K562 (cell line): ENCODE data around the gene COX4I2. TPM values are rescaled to one million over a fixed set of nuclear protein-coding genes. Genes with fewer than 3 reads are reported as not detected.
A peak's percentile ranks its signal among the peaks of the same experiment; 100 is the strongest.

Experiments
- CHD4 ChIP-seq: fragments of 200-600 bp; sonication (generic); IDR thresholded peaks from 3 replicates; pipeline ENCODE4 v1.6.1; 2012; ENCODE audit warnings: low read depth, mild to moderate bottlenecking, mixed read lengths, low read length, inconsistent platforms; ENCODE audit not compliant: insufficient read depth, insufficient replicate concordance, poor library complexity, severe bottlenecking
- CSDE1 ChIP-seq, 2 experiments: fragments of 450-650 bp; IDR thresholded peaks; 2 replicates each; pipeline ENCODE4 v1.6.1; 2016; ENCODE audit warnings: mild to moderate bottlenecking in 1 of 2
- ERF ChIP-seq: fragments of 450-650 bp; formaldehyde crosslinking; IDR thresholded peaks from 2 replicates; pipeline ENCODE4 v1.4.0; 2020; ENCODE audit warnings: mild to moderate bottlenecking, mixed read lengths
- HOMEZ ChIP-seq: fragments of 250-450 bp; sonication (Bioruptor Pico); IDR thresholded peaks from 2 replicates; pipeline ENCODE4 v1.4.0; 2020; ENCODE audit warnings: mild to moderate bottlenecking, moderate library complexity
- RBM25 ChIP-seq: fragments of 200-400 bp; formaldehyde crosslinking; IDR thresholded peaks from 2 replicates; pipeline ENCODE4 v1.6.1; 2018; ENCODE audit warnings: low read length, low read depth, moderate library complexity; ENCODE audit not compliant: severe bottlenecking
- RERE ChIP-seq: sonication (generic); formaldehyde crosslinking; IDR thresholded peaks from 2 replicates; pipeline ENCODE4 v1.8.0; 2023; ENCODE audit warnings: missing genetic modification reagents, mild to moderate bottlenecking, borderline replicate concordance
- RFX1 ChIP-seq: fragments of 450-650 bp; IDR thresholded peaks from 2 replicates; pipeline ENCODE4 v1.6.1; 2016; ENCODE audit warnings: mild to moderate bottlenecking, moderate library complexity
- SFPQ ChIP-seq: fragments of 200-400 bp; formaldehyde crosslinking; IDR thresholded peaks from 2 replicates; pipeline ENCODE4 v1.6.1; 2017; ENCODE audit warnings: mild to moderate bottlenecking, low read depth, low read length, moderate library complexity
- SMARCA5 ChIP-seq: fragments of 450-650 bp; IDR thresholded peaks from 2 replicates; pipeline ENCODE4 v1.6.1; 2016
- SRSF1 ChIP-seq: fragments of 200-400 bp; formaldehyde crosslinking; IDR thresholded peaks from 2 replicates; pipeline ENCODE4 v1.6.1; 2017; ENCODE audit warnings: mild to moderate bottlenecking, low read depth, low read length, moderate library complexity
- TBL1XR1 ChIP-seq, 2 experiments: IDR thresholded peaks; 2 replicates each; pipeline ENCODE4 v1.6.1; 2012; ENCODE audit warnings: improper control_type of control experiment in 2 of 2, low read length in 2 of 2, mild to moderate bottlenecking in 1 of 2
- TRIM24 ChIP-seq, 2 experiments: fragments of 450-650 bp; IDR thresholded peaks; 2 replicates each; pipeline ENCODE4 v1.6.1; 2016
- XRCC5 ChIP-seq: fragments of 200-400 bp; formaldehyde crosslinking; IDR thresholded peaks from 2 replicates; pipeline ENCODE4 v1.6.1; 2017; ENCODE audit warnings: low read depth, mild to moderate bottlenecking, low read length
- ZNF263 ChIP-seq: sonication (generic); formaldehyde crosslinking; IDR thresholded peaks from 2 replicates; pipeline ENCODE4 v1.8.0; 2022; ENCODE audit warnings: mild to moderate bottlenecking, missing genetic modification reagents, borderline replicate concordance
- ZNF445 ChIP-seq: fragments of 250-450 bp; sonication (Bioruptor Pico); IDR thresholded peaks from 2 replicates; pipeline ENCODE4 v1.4.0; 2020; ENCODE audit warnings: low read depth, mild to moderate bottlenecking, moderate library complexity
- ZNF655 ChIP-seq: fragments of 250-450 bp; sonication (Bioruptor Pico); IDR thresholded peaks from 2 replicates; pipeline ENCODE4 v1.5.0; 2021
- ZNF668 ChIP-seq: fragments of 250-450 bp; sonication (Bioruptor Pico); IDR thresholded peaks from 2 replicates; pipeline ENCODE4 v1.8.0; 2022; ENCODE audit warnings: mild to moderate bottlenecking, inconsistent platforms
- polyA plus RNA-seq, 8 experiments: library from polyadenylated mRNA; depleted of rRNA in 4 of 8; stranded (reverse) in 5 of 8; unstranded in 3 of 8; fragments of >200 nt; fragmentation: Nextera tagmentation in 2 of 8; fragmentation: Illumina TruSeq in 1 of 8; extraction: Ambion mirVana in 2 of 8; extraction: Trizol in 1 of 8; gene quantifications; 2 replicates each; pipeline versions ENCODE4 v1.2.1 to v1.2.3, GENCODE V29; 2011 to 2014; ENCODE audit warnings: inconsistent platforms in 1 of 8, missing spikeins in 1 of 8
- total RNA-seq, 7 experiments: library from RNA; depleted of rRNA in 6 of 7; stranded (reverse); fragments of >200 nt in 6 of 7; fragmentation: Illumina TruSeq in 2 of 7; extraction: Trizol in 2 of 7; gene quantifications; 2 replicates each; pipeline versions ENCODE4 v1.2.1 to v1.2.3, GENCODE V29; 2011 to 2021; ENCODE audit warnings: low replicate concordance in 1 of 7

The COX4I2 gene
- total and polyA plus RNA-seq, 9 of the 15 experiments (the other 6 are each of a cell fraction or from before 2014, with no cell fraction given), result not detected

- TF ChIP-seq SFPQ (no peak), ZNF668 (no peak), TRIM24 (IDR thresholded peaks at IDR 0.05) (peak in 1 of 2 experiments; percentile 8; a peak in 1 of 4 replicates), RERE (no peak), CSDE1 (IDR thresholded peaks at IDR 0.05) (peak in 1 of 2 experiments; percentile 86; a peak in 2 of 4 replicates), SRSF1 (no peak), CHD4 (no peak), SMARCA5 (no peak), RFX1 (peak; percentile 97), XRCC5 (no peak), ZNF445 (no peak), ERF (CRISPR knock-in tag) (no peak), TBL1XR1 (IDR thresholded peaks at IDR 0.05; ENCODE audit: low read length in 2 of 2) (peak; percentile 48 to 78; a peak in 2 of 4 replicates), ZNF655 (CRISPR knock-in tag) (no peak), RBM25 (no peak), ZNF263 (CRISPR knock-in tag) (0 out of 2 replicates have a peak, but pooled peaks have one; percentile 25), HOMEZ (CRISPR knock-in tag) (no peak)
Observed at GRCh38 chr20:31603822-31604566, 33.7 kb upstream of the COX4I2 start (continued).
